ENCODE measurements around the gene PCNX1.

PCNX1 gene

GRCh38 chr14:70972107-70972976 lies 65.1 kb downstream of the PCNX1 start:
- H3K36me3 ChIP-seq (ENCODE audit: insufficient read depth, low read length) = peaks cover 19% of the 10 kb centered on the region
- no peak for TF ChIP-seq POLR2AphosphoS5 (IDR thresholded peaks at IDR 0.05; ENCODE audit: borderline replicate concordance, low read depth, low read length)
- no peak for TF ChIP-seq EZH2 (IDR thresholded peaks at IDR 0.05)
- no peak for TF ChIP-seq FOXP2 (optimal IDR thresholded peaks at IDR 0.05; ENCODE audit: control extremely low read depth, extremely low read length, insufficient read depth)

GRCh38 chr14:70976591-70976990 lies 69.3 kb downstream of the PCNX1 start:
- H3K27ac ChIP-seq = no peak overlapping the region
- no peak overlapping the region for H3K4me3 ChIP-seq
- peaks cover 25% of the 10 kb centered on the region for H3K36me3 ChIP-seq (ENCODE audit: insufficient read depth, low read length)
- DNase-seq (ENCODE audit: low read depth, low spot score) = no peak
- H3K9me3 ChIP-seq (ENCODE audit: low read depth, low read length) = no peaks in the 10 kb centered on the region
- TF ChIP-seq POLR2AphosphoS5 (IDR thresholded peaks at IDR 0.05; ENCODE audit: borderline replicate concordance, low read depth, low read length) = no peak
- no peak for TF ChIP-seq EZH2 (IDR thresholded peaks at IDR 0.05)
- TF ChIP-seq FOXP2 (optimal IDR thresholded peaks at IDR 0.05; ENCODE audit: control extremely low read depth, extremely low read length, insufficient read depth) = no peak
- no peak overlapping the region for H3K9ac ChIP-seq (ENCODE audit: insufficient read length)

More at GRCh38 chr14:70972107-70972976, 65.1 kb downstream of the PCNX1 start:
- Histone ChIP-seq H3K4me3 (0 out of 2 replicates have a peak overlapping the region, but pooled peaks have one; percentile 10), H3K9ac (ENCODE audit: insufficient read length) (peak overlapping the region; percentile 32), H3K27ac (peak overlapping the region; percentile 79), H3K9me3 (ENCODE audit: low read depth, low read length) (no peaks in the 10 kb centered on the region)
- DNase-seq (ENCODE audit: low read depth, low spot score) = peak; percentile 91

- Histone ChIP-seq H3K9ac (ENCODE audit: insufficient read length) (peak overlapping the region; percentile 38), H3K27ac (peak overlapping the region; percentile 64), H3K36me3 (ENCODE audit: insufficient read depth, low read length) (peaks cover 21% of the 10 kb centered on the region), H3K4me3 (peak overlapping the region; percentile 55), H3K9me3 (ENCODE audit: low read depth, low read length) (no peaks in the 10 kb centered on the region)
- no peak for DNase-seq (ENCODE audit: low read depth, low spot score)
- TF ChIP-seq FOXP2 (optimal IDR thresholded peaks at IDR 0.05; ENCODE audit: control extremely low read depth, extremely low read length, insufficient read depth) (no peak), POLR2AphosphoS5 (IDR thresholded peaks at IDR 0.05; ENCODE audit: borderline replicate concordance, low read depth, low read length) (no peak), EZH2 (IDR thresholded peaks at IDR 0.05) (no peak)
Measured at GRCh38 chr14:70981000-70981952, 74.0 kb downstream of the PCNX1 start.

GRCh38 chr14:70982200-70982599 lies 74.9 kb downstream of the PCNX1 start:
- DNase-seq (ENCODE audit: low read depth, low spot score) = no peak
- H3K9me3 ChIP-seq (ENCODE audit: low read depth, low read length) = no peaks in the 10 kb centered on the region
- TF ChIP-seq EZH2 (IDR thresholded peaks at IDR 0.05) (no peak), POLR2AphosphoS5 (IDR thresholded peaks at IDR 0.05; ENCODE audit: borderline replicate concordance, low read depth, low read length) (no peak), FOXP2 (optimal IDR thresholded peaks at IDR 0.05; ENCODE audit: control extremely low read depth, extremely low read length, insufficient read depth) (no peak)
- peak overlapping the region; percentile 64 for H3K27ac ChIP-seq
- H3K9ac ChIP-seq (ENCODE audit: insufficient read length) = peak overlapping the region; percentile 38
- H3K36me3 ChIP-seq (ENCODE audit: insufficient read depth, low read length) = peaks cover 16% of the 10 kb centered on the region
- H3K4me3 ChIP-seq = no peak overlapping the region; the same call in 1 of the 2 replicates

- no peak for TF ChIP-seq POLR2AphosphoS5 (IDR thresholded peaks at IDR 0.05; ENCODE audit: borderline replicate concordance, low read depth, low read length)
- no peak for TF ChIP-seq FOXP2 (optimal IDR thresholded peaks at IDR 0.05; ENCODE audit: control extremely low read depth, extremely low read length, insufficient read depth)
- TF ChIP-seq EZH2 (IDR thresholded peaks at IDR 0.05) = no peak
- no peaks in the 10 kb centered on the region; the same call in 1 of the 2 replicates for H3K36me3 ChIP-seq (ENCODE audit: insufficient read depth, low read length)
Measured at GRCh38 chr14:70987041-70987440, 79.8 kb downstream of the PCNX1 start.

GRCh38 chr14:70988452-70988851 lies 81.2 kb downstream of the PCNX1 start:
- DNase-seq (ENCODE audit: low read depth, low spot score) = no peak
- H3K36me3 ChIP-seq (ENCODE audit: insufficient read depth, low read length) = no peaks in the 10 kb centered on the region; the same call in 1 of the 2 replicates
- H3K27ac ChIP-seq = peak overlapping the region; percentile 67
- no peak overlapping the region for H3K4me3 ChIP-seq
- H3K9ac ChIP-seq (ENCODE audit: insufficient read length) = no peak overlapping the region
- no peaks in the 10 kb centered on the region for H3K9me3 ChIP-seq (ENCODE audit: low read depth, low read length)
- TF ChIP-seq FOXP2 (optimal IDR thresholded peaks at IDR 0.05; ENCODE audit: control extremely low read depth, extremely low read length, insufficient read depth) (no peak), EZH2 (IDR thresholded peaks at IDR 0.05) (no peak)

More at GRCh38 chr14:70987041-70987440, 79.8 kb downstream of the PCNX1 start:
- no peak overlapping the region for H3K9ac ChIP-seq (ENCODE audit: insufficient read length)
- DNase-seq (ENCODE audit: low read depth, low spot score) = no peak
- H3K27ac ChIP-seq = no peak overlapping the region
- no peaks in the 10 kb centered on the region for H3K9me3 ChIP-seq (ENCODE audit: low read depth, low read length)
- no peak overlapping the region for H3K4me3 ChIP-seq

- Histone ChIP-seq H3K4me3 (no peak overlapping the region), H3K9ac (ENCODE audit: insufficient read length) (no peak overlapping the region), H3K36me3 (ENCODE audit: insufficient read depth, low read length) (peaks cover 13% of the 10 kb centered on the region; the same call in 1 of the 2 replicates), H3K9me3 (ENCODE audit: low read depth, low read length) (no peaks in the 10 kb centered on the region), H3K27ac (no peak overlapping the region)
- TF ChIP-seq FOXP2 (optimal IDR thresholded peaks at IDR 0.05; ENCODE audit: control extremely low read depth, extremely low read length, insufficient read depth) (no peak), EZH2 (IDR thresholded peaks at IDR 0.05) (no peak), POLR2AphosphoS5 (IDR thresholded peaks at IDR 0.05; ENCODE audit: borderline replicate concordance, low read depth, low read length) (no peak)
- DNase-seq (ENCODE audit: low read depth, low spot score) = no peak
Measured at GRCh38 chr14:70993931-70994330, 86.7 kb downstream of the PCNX1 start.

- DNase-seq (ENCODE audit: low read depth, low spot score) = no peak
- TF ChIP-seq FOXP2 (optimal IDR thresholded peaks at IDR 0.05; ENCODE audit: control extremely low read depth, extremely low read length, insufficient read depth) (no peak), EZH2 (IDR thresholded peaks at IDR 0.05) (no peak), POLR2AphosphoS5 (IDR thresholded peaks at IDR 0.05; ENCODE audit: borderline replicate concordance, low read depth, low read length) (no peak)
Measured at GRCh38 chr14:70995211-70995610, 88.0 kb downstream of the PCNX1 start.

More at GRCh38 chr14:70995211-70995610, 88.0 kb downstream of the PCNX1 start:
- H3K4me3 ChIP-seq = no peak overlapping the region
- peaks cover 13% of the 10 kb centered on the region; the same call in 1 of the 2 replicates for H3K36me3 ChIP-seq (ENCODE audit: insufficient read depth, low read length)
- no peak overlapping the region for H3K9ac ChIP-seq (ENCODE audit: insufficient read length)
- H3K27ac ChIP-seq = peak overlapping the region; percentile 44; the same call in 1 of the 2 replicates
- no peaks in the 10 kb centered on the region for H3K9me3 ChIP-seq (ENCODE audit: low read depth, low read length)

Measured in SK-N-MC (cell line).